Measurements from ENCODE around the gene ACOX3.

- no peak for TF ChIP-seq CTCF (conservative IDR thresholded peaks at IDR 0.05)
- no peak for TF ChIP-seq EZH2 (IDR thresholded peaks at IDR 0.05; ENCODE audit: low read depth)
These were observed 92.9 kb downstream of the ACOX3 start for GRCh38 chr4:8347660-8348059.
